Activated T-helper 1 cell treated with anti-CD3 and anti-CD28 coated beads, Interleukin-2, amount 50 U/mL, for 16 hours (primary cell): ENCODE data around the gene DHX58.

ENCODE experiments used
- DNase-seq, 2 donors: peaks; one replicate each; pipeline ENCODE4 v3.0.0-alpha.2; 2020; ENCODE audit warnings: low read depth in 1 of 2, low spot score in 1 of 2

Gene DHX58

GRCh38 chr17:42130310-42130936 lies 17.9 kb upstream of the DHX58 start:
- no peak for DNase-seq

- no peak for DNase-seq
Measured at GRCh38 chr17:42129109-42129837, 16.8 kb upstream of the DHX58 start.

- DNase-seq, result no peak
Measured at GRCh38 chr17:42127414-42127813, 14.9 kb upstream of the DHX58 start.

- DNase-seq, result no peak
Measured at GRCh38 chr17:42126836-42127235, 14.3 kb upstream of the DHX58 start.

GRCh38 chr17:42125565-42125964 lies 13.1 kb upstream of the DHX58 start:
- no peak for DNase-seq

- DNase-seq, result no peak
Measured at GRCh38 chr17:42124256-42124655, 11.7 kb upstream of the DHX58 start.

- no peak for DNase-seq
Measured at GRCh38 chr17:42122371-42123303, 10.1 kb upstream of the DHX58 start, which contains the start of gene HSPB9. Gene HSPB9 (plus strand): TSS chr17:42122804. CDS start chr17:42122851, 47 bp downstream.

GRCh38 chr17:42120770-42121769 lies 8.6 kb upstream of the DHX58 start, which contains the start of gene KAT2A:
Gene KAT2A (minus strand): TSS chr17:42121367. CDS start chr17:42121304, 63 bp downstream.
- DNase-seq, result peak; percentile 45 to 61

GRCh38 chr17:42120161-42120769 lies 7.8 kb upstream of the DHX58 start:
- DNase-seq, result no peak

- no peak for DNase-seq
Measured at GRCh38 chr17:42119301-42119700, 6.8 kb upstream of the DHX58 start.

- no peak for DNase-seq
Measured at GRCh38 chr17:42118545-42118944, 6.0 kb upstream of the DHX58 start.

GRCh38 chr17:42118126-42118510 lies 5.6 kb upstream of the DHX58 start:
- DNase-seq, result no peak

- DNase-seq, result no peak
Measured at GRCh38 chr17:42117397-42118125, 5.0 kb upstream of the DHX58 start.

- DNase-seq, result peak; percentile 61
Measured at GRCh38 chr17:42116705-42117396, 4.3 kb upstream of the DHX58 start.

- DNase-seq, result no peak
Measured at GRCh38 chr17:42114118-42114517, 1.6 kb upstream of the DHX58 start.

GRCh38 chr17:42113293-42114069 lies 967 bp upstream of the DHX58 start:
- no peak for DNase-seq

- DNase-seq, result no peak
Measured at GRCh38 chr17:42111871-42112551, 503 bp downstream of the DHX58 start.
